ENCODE measurements around the gene TBL1Y. TPM values are rescaled to one million over a fixed set of nuclear protein-coding genes. Genes with fewer than 3 reads are reported as not detected.

The TBL1Y gene
- polyA plus RNA-seq, 1 donor from 2014 or later, result not detected

GRCh38 chrY:7115871-7116270 lies 205.4 kb downstream of the TBL1Y start:
- Histone ChIP-seq H3K27ac (ENCODE audit: low read length) (no peak overlapping the region), H3K27me3 (ENCODE audit: insufficient read depth, low read depth, low read length) (no peaks in the 10 kb centered on the region), H3K9me2 (ENCODE audit: insufficient read depth, low read length) (no peaks in the 10 kb centered on the region), H4K20me1 (ENCODE audit: insufficient read depth) (no peaks in the 10 kb centered on the region), H3K79me2 (replicated peaks; ENCODE audit: insufficient read depth, low read length) (no peaks in the 10 kb centered on the region), H3K4me3 (ENCODE audit: low read length) (no peak overlapping the region), H3F3A (ENCODE audit: insufficient read depth, low read length, poor library complexity, severe bottlenecking) (no peaks in the 10 kb centered on the region), H3K4me2 (ENCODE audit: low read length) (no peak overlapping the region), H3K9me3 (ENCODE audit: low read length) (no peaks in the 10 kb centered on the region), H2AFZ (ENCODE audit: low read depth, low read length) (no peak overlapping the region), H3K9ac (ENCODE audit: low read length) (no peak overlapping the region), H3K36me3 (ENCODE audit: insufficient read depth, low read length) (no peaks in the 10 kb centered on the region)
- TF ChIP-seq, protein P1, sequence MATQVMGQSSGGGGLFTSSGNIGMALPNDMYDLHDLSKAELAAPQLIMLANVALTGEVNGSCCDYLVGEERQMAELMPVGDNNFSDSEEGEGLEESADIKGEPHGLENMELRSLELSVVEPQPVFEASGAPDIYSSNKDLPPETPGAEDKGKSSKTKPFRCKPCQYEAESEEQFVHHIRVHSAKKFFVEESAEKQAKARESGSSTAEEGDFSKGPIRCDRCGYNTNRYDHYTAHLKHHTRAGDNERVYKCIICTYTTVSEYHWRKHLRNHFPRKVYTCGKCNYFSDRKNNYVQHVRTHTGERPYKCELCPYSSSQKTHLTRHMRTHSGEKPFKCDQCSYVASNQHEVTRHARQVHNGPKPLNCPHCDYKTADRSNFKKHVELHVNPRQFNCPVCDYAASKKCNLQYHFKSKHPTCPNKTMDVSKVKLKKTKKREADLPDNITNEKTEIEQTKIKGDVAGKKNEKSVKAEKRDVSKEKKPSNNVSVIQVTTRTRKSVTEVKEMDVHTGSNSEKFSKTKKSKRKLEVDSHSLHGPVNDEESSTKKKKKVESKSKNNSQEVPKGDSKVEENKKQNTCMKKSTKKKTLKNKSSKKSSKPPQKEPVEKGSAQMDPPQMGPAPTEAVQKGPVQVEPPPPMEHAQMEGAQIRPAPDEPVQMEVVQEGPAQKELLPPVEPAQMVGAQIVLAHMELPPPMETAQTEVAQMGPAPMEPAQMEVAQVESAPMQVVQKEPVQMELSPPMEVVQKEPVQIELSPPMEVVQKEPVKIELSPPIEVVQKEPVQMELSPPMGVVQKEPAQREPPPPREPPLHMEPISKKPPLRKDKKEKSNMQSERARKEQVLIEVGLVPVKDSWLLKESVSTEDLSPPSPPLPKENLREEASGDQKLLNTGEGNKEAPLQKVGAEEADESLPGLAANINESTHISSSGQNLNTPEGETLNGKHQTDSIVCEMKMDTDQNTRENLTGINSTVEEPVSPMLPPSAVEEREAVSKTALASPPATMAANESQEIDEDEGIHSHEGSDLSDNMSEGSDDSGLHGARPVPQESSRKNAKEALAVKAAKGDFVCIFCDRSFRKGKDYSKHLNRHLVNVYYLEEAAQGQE (IDR thresholded peaks at IDR 0.05; ENCODE audit: borderline replicate concordance), result no peak
- TF ChIP-seq RAD21 (conservative IDR thresholded peaks at IDR 0.05) (no peak), EZH2 (IDR thresholded peaks at IDR 0.05; ENCODE audit: borderline replicate concordance, insufficient read depth, low read length, poor library complexity, severe bottlenecking) (no peak), CTCF (IDR thresholded peaks at IDR 0.05; ENCODE audit: poor library complexity, severe bottlenecking) (no peak), POLR2AphosphoS5 (IDR thresholded peaks at IDR 0.05) (no peak), TAF1 (IDR thresholded peaks at IDR 0.05; ENCODE audit: low read depth) (no peak), EP300 (conservative IDR thresholded peaks at IDR 0.05; ENCODE audit: poor library complexity, severe bottlenecking) (no peak), MXI1 (conservative IDR thresholded peaks at IDR 0.05; ENCODE audit: poor library complexity, severe bottlenecking) (no peak)

DNA sequence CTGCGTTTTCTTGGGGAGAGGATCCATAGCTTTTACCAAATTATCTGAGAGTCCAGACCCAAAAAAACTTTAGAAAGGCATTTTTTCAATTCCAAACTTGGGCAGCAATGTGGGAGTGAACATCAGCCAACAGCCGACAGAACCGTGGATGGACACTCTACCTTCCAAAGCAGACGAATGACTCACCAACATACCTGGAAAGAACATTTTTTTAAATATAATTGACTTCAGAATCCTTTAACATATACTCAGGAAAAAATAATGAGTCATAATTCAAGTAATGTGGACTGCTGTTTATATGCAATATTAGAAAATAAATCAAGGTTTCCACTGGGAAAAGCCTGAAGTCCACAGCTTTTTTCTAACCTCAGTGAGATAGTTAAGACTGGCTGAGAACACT lies 211.7 kb downstream of the TBL1Y start:
- no peak overlapping the region for H3K4me2 ChIP-seq (ENCODE audit: low read length)
- H4K20me1 ChIP-seq (ENCODE audit: insufficient read depth), result no peaks in the 10 kb centered on the region
- H3K9ac ChIP-seq (ENCODE audit: low read length), result no peak overlapping the region
- H3K36me3 ChIP-seq (ENCODE audit: insufficient read depth, low read length), result no peaks in the 10 kb centered on the region
- no peaks in the 10 kb centered on the region for H3K9me3 ChIP-seq (ENCODE audit: low read length)
- H2AFZ ChIP-seq (ENCODE audit: low read depth, low read length), result no peak overlapping the region
- no peak for TF ChIP-seq TAF1 (IDR thresholded peaks at IDR 0.05; ENCODE audit: low read depth)
- TF ChIP-seq, protein P1 (IDR thresholded peaks at IDR 0.05; ENCODE audit: borderline replicate concordance), result no peak
- no peak for TF ChIP-seq EP300 (conservative IDR thresholded peaks at IDR 0.05; ENCODE audit: poor library complexity, severe bottlenecking)
- TF ChIP-seq CTCF (IDR thresholded peaks at IDR 0.05; ENCODE audit: poor library complexity, severe bottlenecking), result no peak
- TF ChIP-seq MXI1 (conservative IDR thresholded peaks at IDR 0.05; ENCODE audit: poor library complexity, severe bottlenecking), result no peak
- TF ChIP-seq POLR2AphosphoS5 (IDR thresholded peaks at IDR 0.05), result no peak
- TF ChIP-seq EZH2 (IDR thresholded peaks at IDR 0.05; ENCODE audit: borderline replicate concordance, insufficient read depth, low read length, poor library complexity, severe bottlenecking), result no peak
- no peak for TF ChIP-seq SMC3 (conservative IDR thresholded peaks at IDR 0.05; ENCODE audit: poor library complexity)
- TF ChIP-seq RAD21 (conservative IDR thresholded peaks at IDR 0.05), result no peak
- no peaks in the 10 kb centered on the region for H3K27me3 ChIP-seq (ENCODE audit: insufficient read depth, low read depth, low read length)
- no peaks in the 10 kb centered on the region for H3K79me2 ChIP-seq (replicated peaks; ENCODE audit: insufficient read depth, low read length)
- H3K27ac ChIP-seq (ENCODE audit: low read length), result no peak overlapping the region
- no peaks in the 10 kb centered on the region for H3K9me2 ChIP-seq (ENCODE audit: insufficient read depth, low read length)
- H3F3A ChIP-seq (ENCODE audit: insufficient read depth, low read length, poor library complexity, severe bottlenecking), result no peaks in the 10 kb centered on the region
- no peak overlapping the region for H3K4me3 ChIP-seq (ENCODE audit: low read length)

All from neural cell (in vitro differentiated cells).